SK-N-SH treated with all-trans-retinoic acid at 6 μM for 48 hours (cell line): Measurements from ENCODE around the gene CPXM2.

Experiments used
- ATAC-seq: fragments of 200-7000 bp; cut with Tn5 transposase; 3 replicates; pipeline ENCODE4 v1.9.1; 2020; ENCODE audit warnings: mild to moderate bottlenecking, moderate library complexity
- BACH2 ChIP-seq: fragments of 250-450 bp; sonication (Bioruptor Pico); IDR thresholded peaks from 2 replicates; pipeline ENCODE4 v1.9.0; 2021; ENCODE audit warnings: mild to moderate bottlenecking, borderline replicate concordance
- CSDC2 ChIP-seq: fragments of 250-450 bp; sonication (Bioruptor Pico); IDR thresholded peaks from 2 replicates; pipeline ENCODE4 v1.5.0; 2020; ENCODE audit warnings: mild to moderate bottlenecking, moderate library complexity
- ESRRG ChIP-seq: fragments of 250-450 bp; sonication (Bioruptor Pico); IDR thresholded peaks from 2 replicates; pipeline ENCODE4 v1.6.1; 2021; ENCODE audit warnings: mild to moderate bottlenecking
- ISL1 ChIP-seq: fragments of 250-450 bp; sonication (Bioruptor Pico); IDR thresholded peaks from 2 replicates; pipeline ENCODE4 v2.1.2; 2022; ENCODE audit warnings: mild to moderate bottlenecking, moderate library complexity
- OSR1 ChIP-seq: fragments of 250-450 bp; sonication (Bioruptor Pico); IDR thresholded peaks from 2 replicates; pipeline ENCODE4 v1.8.0; 2022; ENCODE audit warnings: moderate library complexity, mild to moderate bottlenecking, inconsistent platforms
- PATZ1 ChIP-seq: fragments of 250-450 bp; sonication (Bioruptor Pico); IDR thresholded peaks from 2 replicates; pipeline ENCODE4 v1.8.0; 2020; ENCODE audit warnings: mild to moderate bottlenecking, moderate library complexity, borderline replicate concordance
- POU6F1 ChIP-seq: fragments of 250-450 bp; sonication (Bioruptor Pico); IDR thresholded peaks from 2 replicates; pipeline ENCODE4 v1.8.0; 2021; ENCODE audit warnings: low read depth, mild to moderate bottlenecking, moderate library complexity, borderline replicate concordance
- PPARA ChIP-seq: fragments of 250-450 bp; sonication (Bioruptor Pico); IDR thresholded peaks from 2 replicates; pipeline ENCODE4 v1.5.0; 2020; ENCODE audit warnings: mild to moderate bottlenecking, borderline replicate concordance
- RARB ChIP-seq: fragments of 250-450 bp; sonication (Bioruptor Pico); IDR thresholded peaks from 2 replicates; pipeline ENCODE4 v1.8.0; 2021; ENCODE audit warnings: mild to moderate bottlenecking, moderate library complexity
- TCF4 ChIP-seq: fragments of 250-450 bp; sonication (Bioruptor Pico); IDR thresholded peaks from 2 replicates; pipeline ENCODE4 v1.8.0; 2021; ENCODE audit warnings: mild to moderate bottlenecking, moderate library complexity, borderline replicate concordance
- TOX ChIP-seq: fragments of 250-450 bp; sonication (Bioruptor Pico); IDR thresholded peaks from 2 replicates; pipeline ENCODE4 v1.8.0; 2021; ENCODE audit warnings: mild to moderate bottlenecking, moderate library complexity, borderline replicate concordance
- TSHZ2 ChIP-seq: fragments of 250-450 bp; sonication (Bioruptor Pico); IDR thresholded peaks from 2 replicates; pipeline ENCODE4 v1.5.0; 2020; ENCODE audit warnings: mild to moderate bottlenecking, moderate library complexity
- ZC3H10 ChIP-seq: fragments of 250-450 bp; sonication (Bioruptor Pico); IDR thresholded peaks from 2 replicates; pipeline ENCODE4 v1.5.1; 2021; ENCODE audit warnings: mild to moderate bottlenecking, moderate library complexity
- ZFP3 ChIP-seq: fragments of 250-450 bp; sonication (Bioruptor Pico); IDR thresholded peaks from 2 replicates; pipeline ENCODE4 v1.5.0; 2020; ENCODE audit warnings: mild to moderate bottlenecking, moderate library complexity
- ZFP30 ChIP-seq: fragments of 450-650 bp; formaldehyde crosslinking; IDR thresholded peaks from 2 replicates; pipeline ENCODE4 v1.5.0; 2022; ENCODE audit warnings: mild to moderate bottlenecking, moderate library complexity
- ZNF565 ChIP-seq: fragments of 450-650 bp; formaldehyde crosslinking; conservative IDR thresholded peaks from 2 replicates; pipeline ENCODE4 v1.5.0; 2020; ENCODE audit warnings: low read depth, mild to moderate bottlenecking, moderate library complexity
- ZNF70 ChIP-seq: fragments of 450-650 bp; formaldehyde crosslinking; IDR thresholded peaks from 2 replicates; pipeline ENCODE4 v1.5.0; 2020; ENCODE audit warnings: mild to moderate bottlenecking, moderate library complexity
- ZNF8 ChIP-seq: fragments of 450-650 bp; formaldehyde crosslinking; IDR thresholded peaks from 2 replicates; pipeline ENCODE4 v1.5.0; 2020; ENCODE audit warnings: mild to moderate bottlenecking, moderate library complexity

Gene CPXM2

GRCh38 chr10:123922126-123922525 is 30.5 kb upstream of the CPXM2 start (continued):
- no peak for TF ChIP-seq POU6F1 (CRISPR knock-in tag)
- no peak for TF ChIP-seq ZNF565 (CRISPR knock-in tag)
- TF ChIP-seq ZFP3 (CRISPR knock-in tag): no peak
- no peak for TF ChIP-seq TSHZ2 (CRISPR knock-in tag)

GRCh38 chr10:123916775-123917174 is 25.2 kb upstream of the CPXM2 start:
- no peak for ATAC-seq
- TF ChIP-seq ZC3H10 (no peak), TCF4 (CRISPR knock-in tag) (no peak), TOX (CRISPR knock-in tag) (no peak), ZFP30 (CRISPR knock-in tag) (no peak), POU6F1 (CRISPR knock-in tag) (no peak), CSDC2 (CRISPR knock-in tag) (no peak)

- TF ChIP-seq ESRRG (CRISPR knock-in tag) (no peak), BACH2 (CRISPR knock-in tag) (no peak), RARB (CRISPR knock-in tag) (no peak), PATZ1 (CRISPR knock-in tag) (no peak), ISL1 (CRISPR knock-in tag) (no peak), ZNF8 (CRISPR knock-in tag) (no peak)
- ATAC-seq: no peak
These were observed 22.2 kb upstream of the CPXM2 start for GRCh38 chr10:123913688-123914268.

GRCh38 chr10:123912871-123913270 is 21.3 kb upstream of the CPXM2 start:
- TF ChIP-seq ZC3H10 (no peak), POU6F1 (CRISPR knock-in tag) (no peak), PPARA (CRISPR knock-in tag) (no peak), TOX (CRISPR knock-in tag) (no peak)
- no peak for ATAC-seq

GRCh38 chr10:123912466-123912865 is 20.9 kb upstream of the CPXM2 start:
- no peak for ATAC-seq
- no peak for TF ChIP-seq PATZ1 (CRISPR knock-in tag)
- TF ChIP-seq TSHZ2 (CRISPR knock-in tag): no peak
- TF ChIP-seq ZNF70 (CRISPR knock-in tag): no peak
- no peak for TF ChIP-seq OSR1 (CRISPR knock-in tag)
- no peak for TF ChIP-seq CSDC2 (CRISPR knock-in tag)
